HL-60 (cell line): ENCODE results near the gene AKR1C1.

ENCODE experiments used
- DNase-seq, 2 experiments: peaks; one replicate each; pipeline ENCODE4 v3.0.0-alpha.2; 2010 to 2020; ENCODE audit warnings: low read depth in 1 of 2, low spot score in 1 of 2
- H3K27ac ChIP-seq: fragments of 250-450 bp; sonication (Bioruptor Pico); replicated peaks from 2 replicates; pipeline ENCODE4 v1.5.1; 2020; ENCODE audit warnings: mild to moderate bottlenecking, moderate library complexity
- H3K27me3 ChIP-seq: fragments of 250-450 bp; sonication (Bioruptor Pico); 2 replicates; pipeline ENCODE4 v1.5.1; 2021; ENCODE audit warnings: mild to moderate bottlenecking, moderate library complexity; ENCODE audit not compliant: insufficient read depth, poor library complexity, severe bottlenecking
- H3K4me3 ChIP-seq: replicated peaks from 2 replicates; pipeline ENCODE4 v1.5.1; 2011; ENCODE audit warnings: mild to moderate bottlenecking, control low read depth, low read length; ENCODE audit not compliant: insufficient read depth
- CTCF ChIP-seq: IDR thresholded peaks from one replicate; pipeline ENCODE4 v1.5.1; 2011; ENCODE audit warnings: low read length, control low read depth, inconsistent platforms; ENCODE audit not compliant: insufficient read depth
- GABPA ChIP-seq: IDR thresholded peaks from 2 replicates; pipeline ENCODE4 v1.6.1; 2012; ENCODE audit warnings: low read depth
- POLR2AphosphoS5 ChIP-seq: IDR thresholded peaks from 2 replicates; pipeline ENCODE4 v1.6.1; 2012; ENCODE audit warnings: low read depth
- REST ChIP-seq: IDR thresholded peaks from 2 replicates; pipeline ENCODE4 v1.6.1; 2012; ENCODE audit warnings: low read depth; ENCODE audit not compliant: insufficient replicate concordance
- SPI1 ChIP-seq: IDR thresholded peaks from 2 replicates; pipeline ENCODE4 v1.6.1; 2012; ENCODE audit warnings: low read depth, mild to moderate bottlenecking, borderline replicate concordance

AKR1C1 gene

GRCh38 chr10:4943821-4944220 is 19.4 kb upstream of the AKR1C1 start:
- H3K27me3 ChIP-seq = no peaks in the 10 kb centered on the region
- no peak for DNase-seq
- H3K27ac ChIP-seq = no peak overlapping the region
- H3K4me3 ChIP-seq = no peak overlapping the region
- TF ChIP-seq SPI1 (no peak), GABPA (no peak), CTCF (no peak), POLR2AphosphoS5 (no peak), REST (no peak)

- Histone ChIP-seq H3K4me3 (no peak overlapping the region), H3K27ac (no peak overlapping the region), H3K27me3 (no peaks in the 10 kb centered on the region)
- TF ChIP-seq POLR2AphosphoS5 (no peak), SPI1 (no peak), REST (no peak), GABPA (no peak), CTCF (no peak)
- DNase-seq = no peak
Measured at GRCh38 chr10:4944841-4945240, 18.4 kb upstream of the AKR1C1 start.

GRCh38 chr10:4945766-4946717 is 17.2 kb upstream of the AKR1C1 start:
- Histone ChIP-seq H3K4me3 (no peak overlapping the region), H3K27ac (no peak overlapping the region), H3K27me3 (no peaks in the 10 kb centered on the region)
- TF ChIP-seq SPI1 = no peak
- TF ChIP-seq REST = no peak
- TF ChIP-seq CTCF = no peak
- no peak for TF ChIP-seq GABPA
- no peak for TF ChIP-seq POLR2AphosphoS5
- DNase-seq = no peak
